HG03571 (cell line): ENCODE results near the gene SEZ6L.

Experiments used
- ATAC-seq: cut with Tn5 transposase; IDR thresholded peaks from one replicate; pipeline ENCODE4 v1.9.1; 2021; ENCODE audit not compliant: unreplicated experiment

The SEZ6L gene

GRCh38 chr22:26174280-26174679, 5.0 kb downstream of the SEZ6L start:
- no peak for ATAC-seq

GRCh38 chr22:26182723-26183122, 13.5 kb downstream of the SEZ6L start:
- ATAC-seq = no peak

- no peak for ATAC-seq
These were observed 15.9 kb downstream of the SEZ6L start for GRCh38 chr22:26185190-26185589.

GRCh38 chr22:26188341-26188740, 19.1 kb downstream of the SEZ6L start:
- no peak for ATAC-seq

- ATAC-seq = no peak
These were observed 25.1 kb downstream of the SEZ6L start for GRCh38 chr22:26194313-26194712.

- ATAC-seq = no peak
These were observed 25.6 kb downstream of the SEZ6L start for GRCh38 chr22:26194877-26195276.

- ATAC-seq = no peak
These were observed 27.4 kb downstream of the SEZ6L start for GRCh38 chr22:26196657-26197056.

GRCh38 chr22:26197425-26197824, 28.2 kb downstream of the SEZ6L start:
- no peak for ATAC-seq

GRCh38 chr22:26199665-26200064, 30.4 kb downstream of the SEZ6L start:
- no peak for ATAC-seq

- ATAC-seq = no peak
These were observed 33.1 kb downstream of the SEZ6L start for GRCh38 chr22:26202280-26202924.

- no peak for ATAC-seq
These were observed 36.2 kb downstream of the SEZ6L start for GRCh38 chr22:26205494-26205893.

GRCh38 chr22:26210334-26210733, 41.1 kb downstream of the SEZ6L start:
- no peak for ATAC-seq

- ATAC-seq = no peak
These were observed 44.6 kb downstream of the SEZ6L start for GRCh38 chr22:26213826-26214225.

GRCh38 chr22:26214466-26214865, 45.2 kb downstream of the SEZ6L start:
- ATAC-seq = no peak

- no peak for ATAC-seq
These were observed 46.5 kb downstream of the SEZ6L start for GRCh38 chr22:26215736-26216135.

GRCh38 chr22:26225207-26225606, 55.9 kb downstream of the SEZ6L start:
- ATAC-seq = no peak

- ATAC-seq = no peak
These were observed 57.5 kb downstream of the SEZ6L start for GRCh38 chr22:26226538-26227297.

GRCh38 chr22:26229910-26230309, 60.6 kb downstream of the SEZ6L start:
- no peak for ATAC-seq

- ATAC-seq = no peak
These were observed 65.0 kb downstream of the SEZ6L start for GRCh38 chr22:26234296-26234695.

- ATAC-seq = no peak
These were observed 66.7 kb downstream of the SEZ6L start for GRCh38 chr22:26235792-26236487.

- no peak for ATAC-seq
These were observed 67.7 kb downstream of the SEZ6L start for GRCh38 chr22:26236991-26237390.

GRCh38 chr22:26238596-26238995, 69.3 kb downstream of the SEZ6L start:
- no peak for ATAC-seq
